Retinal pigment epithelial cell (primary cell): ENCODE data around the gene RASAL2.
"Not testable (repeated sequence)": the region's sequence is repeated elsewhere in the genome, so short reads cannot be mapped to it uniquely, and the experiment has no call there.

Experiments used
- DNase-seq: peaks from one replicate; pipeline ENCODE4 v3.0.0-alpha.2; 2010; ENCODE audit warnings: low read depth
- H3K4me3 ChIP-seq: 2 replicates; pipeline ENCODE4 v1.5.1; 2011; ENCODE audit warnings: mild to moderate bottlenecking, low read length, control low read depth, moderate library complexity
- TF ChIP-seq, protein P1 (sequence below): conservative IDR thresholded peaks from 2 replicates; pipeline ENCODE4 v1.5.1; 2011; ENCODE audit warnings: low read depth, low read length, control low read depth, inconsistent platforms

RASAL2 gene

DNA sequence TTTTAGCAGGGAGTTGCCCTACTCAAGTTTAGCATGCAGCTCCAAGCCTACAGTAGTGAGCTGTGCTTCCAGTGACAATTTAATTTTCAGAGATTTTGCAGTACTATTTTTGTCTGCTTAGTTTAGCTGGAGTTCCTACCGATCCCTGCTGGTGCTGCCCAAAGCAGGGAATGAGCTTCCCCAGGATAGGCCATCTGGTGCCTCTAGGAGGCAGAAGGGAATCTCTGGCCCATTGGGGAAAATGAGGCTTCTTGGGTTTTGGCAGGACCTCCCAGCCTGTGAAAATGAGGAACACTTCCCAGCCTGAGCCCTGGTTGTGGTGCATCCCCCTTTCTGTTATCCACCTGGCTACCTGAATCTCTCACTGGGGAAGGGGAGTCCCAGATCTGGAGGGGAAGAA is 149.2 kb downstream of the RASAL2 start:
- no peak overlapping the region for H3K4me3 ChIP-seq
- DNase-seq = no peak
- TF ChIP-seq, protein P1, sequence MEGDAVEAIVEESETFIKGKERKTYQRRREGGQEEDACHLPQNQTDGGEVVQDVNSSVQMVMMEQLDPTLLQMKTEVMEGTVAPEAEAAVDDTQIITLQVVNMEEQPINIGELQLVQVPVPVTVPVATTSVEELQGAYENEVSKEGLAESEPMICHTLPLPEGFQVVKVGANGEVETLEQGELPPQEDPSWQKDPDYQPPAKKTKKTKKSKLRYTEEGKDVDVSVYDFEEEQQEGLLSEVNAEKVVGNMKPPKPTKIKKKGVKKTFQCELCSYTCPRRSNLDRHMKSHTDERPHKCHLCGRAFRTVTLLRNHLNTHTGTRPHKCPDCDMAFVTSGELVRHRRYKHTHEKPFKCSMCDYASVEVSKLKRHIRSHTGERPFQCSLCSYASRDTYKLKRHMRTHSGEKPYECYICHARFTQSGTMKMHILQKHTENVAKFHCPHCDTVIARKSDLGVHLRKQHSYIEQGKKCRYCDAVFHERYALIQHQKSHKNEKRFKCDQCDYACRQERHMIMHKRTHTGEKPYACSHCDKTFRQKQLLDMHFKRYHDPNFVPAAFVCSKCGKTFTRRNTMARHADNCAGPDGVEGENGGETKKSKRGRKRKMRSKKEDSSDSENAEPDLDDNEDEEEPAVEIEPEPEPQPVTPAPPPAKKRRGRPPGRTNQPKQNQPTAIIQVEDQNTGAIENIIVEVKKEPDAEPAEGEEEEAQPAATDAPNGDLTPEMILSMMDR = no peak

DNA sequence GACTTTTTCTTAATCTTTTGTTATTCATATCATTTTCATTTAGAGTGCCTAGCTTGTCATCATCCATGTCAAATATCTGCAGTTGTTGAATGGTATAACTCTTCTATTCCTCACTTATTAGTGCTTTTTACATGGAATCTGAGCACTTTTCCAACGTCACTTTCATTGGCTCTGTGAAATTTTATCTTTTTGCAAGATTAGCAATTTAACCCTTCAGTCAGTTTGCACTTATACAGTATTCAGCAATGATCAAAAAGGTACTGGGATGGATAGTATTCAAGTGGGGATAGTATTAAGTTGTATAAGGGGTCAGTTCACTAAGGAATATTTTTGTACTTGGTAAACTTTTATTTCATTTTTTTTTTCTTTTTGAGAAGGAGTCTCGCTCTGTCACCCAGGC is 150.0 kb downstream of the RASAL2 start:
- DNase-seq = no peak
- TF ChIP-seq, protein P1 = no peak
- no peak overlapping the region for H3K4me3 ChIP-seq

DNA sequence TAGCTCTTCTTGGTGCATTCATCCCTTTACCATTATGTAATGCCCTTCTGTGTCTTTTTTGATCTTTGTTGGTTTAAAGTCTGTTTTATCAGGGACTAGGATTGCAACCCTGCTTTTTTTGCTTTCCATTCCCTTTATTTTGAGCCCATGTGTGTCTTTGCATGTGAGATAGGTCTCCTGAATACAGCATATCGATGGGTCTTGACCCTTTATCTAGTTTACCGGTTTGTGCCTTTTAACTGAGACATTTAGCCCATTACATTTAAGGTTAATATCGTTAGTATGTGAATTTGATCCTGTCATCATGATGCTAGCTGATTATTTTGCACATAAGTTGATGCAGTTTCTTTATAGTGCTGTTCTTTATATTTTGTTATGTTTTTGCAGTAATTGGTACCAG is 154.4 kb downstream of the RASAL2 start:
- H3K4me3 ChIP-seq, DNase-seq: not testable (repeated sequence)

DNA sequence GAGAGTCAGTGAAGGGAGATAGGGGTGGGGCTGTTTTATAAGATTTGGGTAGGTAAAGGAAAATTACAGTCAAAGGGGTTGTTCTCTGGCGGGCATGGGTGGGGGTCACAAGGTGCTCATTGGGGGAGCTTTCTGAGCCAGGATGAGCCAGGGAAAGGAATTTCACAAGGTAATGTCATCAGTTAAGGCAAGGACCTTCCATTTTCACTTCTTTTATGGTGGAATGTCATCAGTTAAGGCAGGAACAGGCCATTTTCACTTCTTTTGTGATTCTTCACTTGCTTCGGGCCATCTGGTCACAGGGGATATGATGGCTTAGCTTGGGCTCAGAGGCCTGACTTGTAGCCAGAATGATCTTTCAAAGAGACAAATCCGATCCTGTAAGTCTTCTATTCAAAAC is 159.7 kb downstream of the RASAL2 start:
- not testable (repeated sequence) for H3K4me3 ChIP-seq, DNase-seq

DNA sequence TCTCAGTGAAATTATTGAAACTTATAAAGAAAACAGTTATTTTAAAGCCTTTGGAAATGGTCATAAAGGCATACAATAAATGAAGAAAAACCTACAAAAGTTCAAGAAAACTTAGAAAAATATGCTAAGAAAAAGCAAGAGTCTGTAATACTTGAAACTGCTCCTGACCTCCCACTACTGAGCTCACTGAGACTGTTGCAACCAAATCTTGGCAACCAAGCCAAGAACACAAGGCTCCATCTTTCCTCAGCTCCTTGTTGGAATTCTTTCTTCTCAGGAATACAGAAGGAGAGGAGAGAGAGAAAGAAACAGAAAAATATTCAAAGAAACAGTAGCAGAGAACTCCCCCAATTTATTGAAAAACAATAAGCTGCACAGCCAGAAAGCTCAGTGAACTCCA is 160.5 kb downstream of the RASAL2 start:
- no peak overlapping the region for H3K4me3 ChIP-seq
- no peak for DNase-seq
- TF ChIP-seq, protein P1 = no peak

DNA sequence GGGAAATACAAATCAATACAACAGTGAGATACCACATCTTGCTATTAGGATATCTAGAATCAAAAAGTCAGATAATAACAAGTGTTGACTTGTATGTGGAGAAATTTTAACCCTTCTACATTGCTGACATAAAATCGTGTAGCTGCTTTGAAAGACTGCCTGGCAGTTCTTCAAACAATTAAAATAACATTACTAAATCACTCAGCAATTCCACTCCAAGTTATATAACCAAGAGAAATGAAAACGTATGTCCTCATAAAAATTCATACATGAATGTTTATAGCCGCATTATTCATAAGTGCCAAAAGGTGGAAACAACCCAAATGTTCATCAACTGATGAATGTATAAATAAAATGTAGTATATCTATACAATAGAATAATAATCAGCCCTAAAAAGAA is 164.6 kb downstream of the RASAL2 start:
- TF ChIP-seq, protein P1 = no peak
- DNase-seq = no peak
- H3K4me3 ChIP-seq = no peak overlapping the region

DNA sequence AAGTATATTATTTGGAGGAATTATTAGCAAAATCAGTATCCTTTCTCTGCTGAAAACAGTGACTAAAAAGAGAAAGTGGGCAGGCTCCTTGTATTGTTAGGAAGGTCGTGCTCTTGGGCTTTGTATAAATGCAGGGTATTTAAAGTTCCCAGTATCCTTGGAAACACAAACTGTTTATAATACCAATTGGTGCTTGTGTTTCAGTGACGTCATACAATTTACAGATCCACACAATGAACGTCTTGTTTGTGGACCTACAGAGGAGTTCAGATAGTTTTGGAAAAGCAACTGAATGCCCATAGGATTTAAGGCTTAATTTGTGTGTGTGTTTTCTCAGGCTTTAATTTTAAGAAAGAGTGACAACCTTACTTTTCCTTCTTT is 168.2 kb downstream of the RASAL2 start:
- peak; percentile 97 for DNase-seq
- TF ChIP-seq, protein P1 = no peak
- H3K4me3 ChIP-seq = no peak overlapping the region

DNA sequence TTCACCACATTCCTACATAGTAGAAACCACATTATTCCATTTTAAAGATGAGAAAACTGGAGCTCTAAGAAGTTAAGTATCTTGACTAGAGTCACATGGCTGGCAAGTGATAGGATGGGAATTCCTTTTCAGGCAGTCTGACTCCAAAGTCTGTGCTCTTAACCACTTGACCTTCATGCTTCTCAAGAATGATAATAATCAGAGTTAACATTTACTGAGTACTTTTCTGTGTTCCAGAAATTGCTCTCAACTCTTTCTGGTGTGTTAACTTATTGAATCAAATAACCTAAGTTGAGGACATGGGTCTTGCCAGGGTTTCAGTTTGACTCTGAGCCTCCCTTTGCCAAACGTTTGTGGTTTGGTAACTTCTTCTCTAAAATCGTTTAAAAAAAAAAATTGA is 169.4 kb downstream of the RASAL2 start:
- TF ChIP-seq, protein P1 = no peak
- peak; percentile 76 for DNase-seq
- no peak overlapping the region for H3K4me3 ChIP-seq
